NK-92 (cell line): ENCODE data around the gene EHD3.

Experiments used
- DNase-seq: peaks from one replicate; lab custom pipeline; 2025; ENCODE audit not compliant: unreplicated experiment; lab: John Stamatoyannopoulos, UW

The EHD3 gene

GRCh38 chr2:31254237-31255203 lies 20.6 kb downstream of the EHD3 start:
- DNase-seq: no peak

- DNase-seq: no peak
These were observed 22.1 kb downstream of the EHD3 start for GRCh38 chr2:31255911-31256571.

- no peak for DNase-seq
These were observed 22.8 kb downstream of the EHD3 start for GRCh38 chr2:31256611-31257382.

GRCh38 chr2:31258351-31258750 lies 24.4 kb downstream of the EHD3 start:
- DNase-seq: no peak

GRCh38 chr2:31259075-31259474 lies 25.1 kb downstream of the EHD3 start:
- DNase-seq: no peak

GRCh38 chr2:31260870-31261269 lies 26.9 kb downstream of the EHD3 start:
- DNase-seq: no peak

- no peak for DNase-seq
These were observed 29.8 kb downstream of the EHD3 start for GRCh38 chr2:31263636-31264190.

- no peak for DNase-seq
These were observed 31.3 kb downstream of the EHD3 start for GRCh38 chr2:31265234-31265633.

- DNase-seq: no peak
These were observed 32.9 kb downstream of the EHD3 start for GRCh38 chr2:31266804-31267203.

GRCh38 chr2:31267437-31268120 lies 33.6 kb downstream of the EHD3 start:
- DNase-seq: no peak

- no peak for DNase-seq
These were observed 34.4 kb downstream of the EHD3 start for GRCh38 chr2:31268344-31268743.

- no peak for DNase-seq
These were observed 35.1 kb downstream of the EHD3 start for GRCh38 chr2:31269087-31269486.

- no peak for DNase-seq
These were observed 36.2 kb downstream of the EHD3 start for GRCh38 chr2:31270131-31270530.

- DNase-seq: no peak
These were observed 36.9 kb downstream of the EHD3 start for GRCh38 chr2:31270822-31271231.

GRCh38 chr2:31271851-31272267 lies 37.9 kb downstream of the EHD3 start:
- no peak for DNase-seq

GRCh38 chr2:31274401-31275075 lies 40.6 kb downstream of the EHD3 start:
- no peak for DNase-seq

GRCh38 chr2:31275976-31276375 lies 42.0 kb downstream of the EHD3 start:
- DNase-seq: no peak

- no peak for DNase-seq
These were observed 43.7 kb downstream of the EHD3 start for GRCh38 chr2:31277621-31278020.

GRCh38 chr2:31282634-31283033 lies 48.7 kb downstream of the EHD3 start:
- DNase-seq: no peak
